Activated CD4-positive, alpha-beta T cell treated with anti-CD3 and anti-CD28 coated beads for 24 hours (primary cell): ENCODE data around the gene ARHGAP45.

ENCODE experiments used
- DNase-seq, 2 donors: peaks; one replicate each; pipeline ENCODE4 v3.0.0-alpha.2; 2020; ENCODE audit warnings: low read depth in 2 of 2

ARHGAP45 gene

DNA sequence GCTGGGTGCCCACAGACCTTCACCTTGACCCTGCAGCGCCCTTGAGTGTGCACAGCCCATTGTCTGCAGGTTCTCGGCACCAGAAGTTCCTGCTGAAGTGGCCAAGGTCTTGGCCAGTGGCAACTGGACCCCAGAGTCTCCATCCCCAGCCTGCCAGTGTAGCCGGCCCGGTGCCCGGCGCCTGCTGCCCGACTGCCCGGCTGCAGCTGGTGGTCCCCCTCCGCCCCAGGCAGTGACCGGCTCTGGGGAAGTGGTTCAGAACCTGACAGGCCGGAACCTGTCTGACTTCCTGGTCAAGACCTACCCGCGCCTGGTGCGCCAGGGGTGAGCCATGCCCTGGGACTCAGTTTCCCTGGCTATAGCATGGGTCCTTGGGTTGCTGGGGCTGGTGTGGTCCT lies 11.9 kb upstream of the ARHGAP45 start:
- no peak for DNase-seq

DNA sequence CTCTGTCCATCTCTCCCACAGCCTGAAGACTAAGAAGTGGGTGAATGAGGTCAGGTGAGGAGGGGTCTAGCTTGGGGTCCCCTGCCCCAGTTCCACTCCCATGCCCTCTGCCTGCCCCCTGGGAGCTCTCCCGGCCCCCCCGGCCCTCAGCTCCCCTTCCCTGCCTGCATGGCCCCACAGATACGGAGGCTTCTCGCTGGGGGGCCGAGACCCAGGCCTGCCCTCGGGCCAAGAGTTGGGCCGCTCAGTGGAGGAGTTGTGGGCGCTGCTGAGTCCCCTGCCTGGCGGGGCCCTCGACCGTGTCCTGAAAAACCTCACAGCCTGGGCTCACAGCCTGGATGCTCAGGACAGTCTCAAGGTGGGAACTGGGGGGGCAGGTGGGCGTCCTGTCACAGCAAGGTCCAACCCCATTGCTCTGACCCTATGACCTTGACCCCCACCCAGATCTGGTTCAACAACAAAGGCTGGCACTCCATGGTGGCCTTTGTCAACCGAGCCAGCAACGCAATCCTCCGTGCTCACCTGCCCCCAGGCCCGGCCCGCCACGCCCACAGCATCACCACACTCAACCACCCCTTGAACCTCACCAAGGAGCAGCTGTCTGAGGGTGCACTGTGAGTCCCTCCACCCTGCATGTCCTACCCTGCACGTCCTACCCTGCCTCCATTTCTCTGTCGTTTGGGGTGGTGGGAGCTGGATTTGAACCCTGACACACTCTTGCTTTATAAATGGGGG lies 10.9 kb upstream of the ARHGAP45 start:
- DNase-seq = no peak

- DNase-seq = no peak
Measured at GRCh38 chr19:1057176-1057855, 9.7 kb upstream of the ARHGAP45 start.

DNA sequence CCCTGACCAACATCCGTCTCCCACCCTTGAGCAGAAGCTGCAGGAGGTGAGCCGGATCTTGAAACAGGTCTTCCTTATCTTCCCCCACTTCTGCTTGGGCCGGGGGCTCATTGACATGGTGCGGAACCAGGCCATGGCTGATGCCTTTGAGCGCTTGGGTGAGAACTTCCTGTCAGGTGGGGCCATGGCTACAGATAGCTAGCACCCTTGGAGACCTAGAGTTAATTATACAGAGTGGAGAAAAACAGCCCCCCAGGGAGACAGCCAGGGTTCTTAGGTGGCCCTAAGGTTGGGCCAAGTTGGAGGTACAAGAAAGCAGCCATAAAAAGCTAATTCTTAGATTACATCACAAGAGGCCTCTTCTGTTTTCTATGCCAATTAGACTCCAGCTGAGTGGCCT lies 8.9 kb upstream of the ARHGAP45 start:
- DNase-seq = no peak

DNA sequence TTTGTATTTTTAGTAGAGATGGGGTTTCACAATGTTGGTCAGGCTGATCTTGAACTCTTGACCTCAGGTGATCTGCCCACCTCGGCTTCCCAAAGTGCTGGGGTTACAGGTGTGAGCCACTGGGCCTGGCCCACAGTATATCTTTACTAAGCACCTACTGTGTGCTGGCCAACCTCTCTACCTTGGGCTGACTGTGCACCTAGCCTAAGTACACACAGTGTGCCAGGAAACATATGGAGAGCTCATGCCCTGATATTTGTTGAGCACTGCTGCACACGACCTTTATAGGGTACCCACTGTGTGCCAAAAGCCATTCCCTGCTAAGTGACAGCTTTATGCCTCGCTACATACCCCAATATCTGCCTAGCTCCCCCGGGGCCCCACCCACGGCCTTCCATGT lies 6.3 kb upstream of the ARHGAP45 start:
- no peak for DNase-seq

- no peak for DNase-seq
Measured at GRCh38 chr19:1061987-1062386, 5.0 kb upstream of the ARHGAP45 start.

DNA sequence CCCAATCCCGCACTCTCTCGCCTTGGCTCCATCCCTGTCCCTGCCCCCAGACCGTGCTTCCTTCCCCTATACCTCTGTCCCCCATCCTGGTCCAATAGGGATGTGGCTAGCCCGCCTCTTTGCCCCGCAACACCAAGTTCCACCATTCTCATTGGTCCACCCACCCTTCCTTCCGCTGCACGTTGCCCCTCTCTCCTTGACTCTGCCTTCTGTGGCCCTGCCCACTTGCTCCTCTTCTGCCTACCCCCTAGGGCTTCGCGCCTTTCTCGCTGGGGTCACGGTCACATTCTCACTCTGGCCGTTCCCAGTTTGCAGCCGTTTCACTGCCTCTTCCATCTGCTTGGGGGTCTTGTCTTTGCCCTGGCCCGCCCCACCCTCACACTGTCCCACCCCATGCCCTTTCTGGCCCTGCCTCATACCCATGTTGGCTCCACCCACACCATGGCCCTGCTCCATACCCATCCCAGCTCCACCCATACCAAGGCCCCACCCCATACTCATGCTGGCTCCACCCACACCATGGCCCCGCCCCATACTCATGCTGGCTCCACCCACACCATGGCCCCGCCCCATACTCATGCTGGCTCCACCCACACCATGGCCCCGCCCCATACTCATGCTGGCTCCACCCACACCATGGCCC lies 4.5 kb upstream of the ARHGAP45 start:
- no peak for DNase-seq

GRCh38 chr19:1063030-1063908 lies 3.7 kb upstream of the ARHGAP45 start:
- no peak for DNase-seq

- DNase-seq = no peak
Measured at GRCh38 chr19:1063909-1064660, 2.9 kb upstream of the ARHGAP45 start.

DNA sequence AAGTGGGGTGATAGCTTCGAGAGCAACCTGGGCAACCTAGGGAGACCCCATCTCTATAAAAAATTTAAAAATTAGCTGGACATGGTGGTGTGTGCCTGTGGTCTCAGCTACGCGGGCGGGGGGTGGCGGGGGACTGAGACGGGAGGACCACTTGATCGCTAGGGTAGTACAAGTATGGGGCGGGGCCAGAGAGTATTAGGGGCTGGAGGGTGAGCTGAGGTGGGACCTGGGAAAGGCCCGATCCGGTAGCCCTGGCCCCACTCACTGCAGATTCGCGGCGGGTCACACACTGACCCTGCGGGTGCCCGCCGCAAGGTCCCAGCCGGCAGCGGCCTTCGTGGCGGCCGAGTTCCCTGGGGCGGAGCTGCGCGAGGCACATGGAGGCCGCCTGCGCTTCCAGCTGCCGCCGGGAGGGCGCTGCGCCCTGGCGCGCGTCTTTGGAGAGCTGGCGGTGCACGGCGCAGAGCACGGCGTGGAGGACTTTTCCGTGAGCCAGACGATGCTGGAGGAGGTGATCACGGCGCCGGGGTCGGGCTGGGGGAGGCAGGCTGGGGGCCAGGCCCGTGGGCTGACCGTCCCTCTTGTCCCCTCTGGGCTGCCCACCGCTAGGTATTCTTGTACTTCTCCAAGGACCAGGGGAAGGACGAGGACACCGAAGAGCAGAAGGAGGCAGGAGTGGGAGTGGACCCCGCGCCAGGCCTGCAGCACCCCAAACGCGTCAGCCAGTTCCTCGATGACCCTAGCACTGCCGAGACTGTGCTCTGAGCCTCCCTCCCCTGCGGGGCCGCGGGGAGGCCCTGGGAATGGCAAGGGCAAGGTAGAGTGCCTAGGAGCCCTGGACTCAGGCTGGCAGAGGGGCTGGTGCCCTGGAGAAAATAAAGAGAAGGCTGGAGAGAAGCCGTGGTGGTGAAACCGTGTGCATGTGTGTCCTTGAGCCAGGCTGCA lies 2.0 kb upstream of the ARHGAP45 start:
- peak; percentile 58 to 63 for DNase-seq

DNA sequence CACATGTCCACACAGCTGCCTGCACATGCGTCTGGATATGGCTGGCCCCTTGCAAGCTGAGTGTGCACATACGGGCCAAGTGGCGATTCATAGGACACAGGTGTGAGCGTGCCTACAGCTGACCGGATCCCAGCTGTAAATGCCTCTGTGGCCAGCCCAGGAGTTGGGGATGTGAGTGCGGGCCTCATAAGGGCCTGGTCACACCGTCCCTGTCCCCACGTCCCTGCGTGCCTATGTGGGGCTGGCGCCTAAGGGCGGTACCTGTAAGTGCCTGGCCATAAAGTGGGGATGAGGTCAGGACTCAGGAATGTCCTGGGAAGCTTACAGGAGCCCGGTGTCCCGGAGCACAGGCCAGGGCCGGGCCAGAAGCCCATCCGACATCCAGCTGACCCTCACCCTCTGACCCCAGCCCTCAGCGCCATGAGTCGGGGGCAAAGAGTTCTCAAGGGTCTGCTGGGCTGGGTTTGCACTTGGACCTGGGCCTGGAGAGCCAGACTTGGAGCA lies 1.3 kb upstream of the ARHGAP45 start:
- no peak for DNase-seq

- no peak for DNase-seq
Measured at GRCh38 chr19:1066251-1066747, 668 bp upstream of the ARHGAP45 start.

- DNase-seq = no peak
Measured at GRCh38 chr19:1067341-1067957, 482 bp downstream of the ARHGAP45 start.

- no peak for DNase-seq
Measured at GRCh38 chr19:1068009-1069001, 1.3 kb downstream of the ARHGAP45 start.

DNA sequence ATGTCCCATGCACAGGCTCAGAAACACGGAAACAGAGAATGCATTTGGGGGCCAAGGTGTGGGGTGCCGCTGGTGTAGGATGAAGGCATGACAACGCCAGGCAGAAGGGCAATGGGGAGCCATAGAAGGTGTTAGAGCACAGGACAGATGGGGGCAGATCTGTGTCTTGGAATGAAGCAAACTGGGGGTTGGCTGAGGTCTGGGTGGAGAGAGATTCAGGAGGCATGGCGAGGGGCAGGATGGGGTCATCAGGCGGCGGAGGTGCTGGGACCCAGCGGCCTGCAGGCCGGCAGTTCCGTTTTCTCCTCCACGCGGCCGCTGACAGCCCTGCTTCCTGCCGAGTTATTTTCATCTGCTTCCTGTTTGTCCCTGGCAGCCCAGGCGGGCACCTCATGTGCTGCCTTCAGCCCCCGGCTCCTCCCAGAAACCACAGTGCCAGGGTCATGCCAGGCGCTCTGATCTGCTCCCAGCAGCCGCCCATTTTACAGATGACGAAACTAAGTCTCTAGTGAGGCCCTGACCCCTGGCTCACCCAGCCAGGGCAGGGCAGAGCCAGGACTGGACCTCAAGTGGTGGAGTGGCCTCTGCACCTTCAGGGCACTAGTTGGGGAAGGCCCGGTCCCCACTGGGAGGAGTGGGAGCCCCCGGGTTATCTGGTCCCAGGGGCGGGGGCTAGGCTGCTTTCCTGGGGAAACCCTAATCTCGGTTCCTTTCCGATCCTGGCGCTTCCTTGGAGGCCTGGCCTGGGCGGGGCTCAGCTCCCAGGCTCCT lies 2.2 kb downstream of the ARHGAP45 start:
- no peak for DNase-seq

DNA sequence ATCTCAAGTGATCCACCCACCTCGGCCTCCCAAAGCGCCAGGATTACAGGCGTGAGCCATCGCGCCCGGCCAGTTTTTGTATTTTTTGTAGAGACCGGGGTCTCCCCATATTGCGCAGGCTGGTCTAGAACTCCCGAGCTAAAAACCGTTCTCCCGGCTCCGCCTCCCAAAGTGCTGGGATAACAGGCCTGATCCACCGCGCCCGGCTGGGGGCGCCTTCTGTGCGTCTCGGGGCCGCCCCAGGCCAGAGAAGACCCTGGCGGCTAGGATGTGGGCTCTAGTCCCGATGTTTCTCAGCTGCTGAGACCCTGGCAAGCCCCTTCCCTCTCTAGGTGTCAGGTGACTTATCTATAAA lies 3.6 kb downstream of the ARHGAP45 start:
- DNase-seq = no peak
